IPS-18a (cell line): ENCODE measurements around the gene CDH12.

ENCODE experiments used
- H3K27ac ChIP-seq: one replicate; pipeline ENCODE4 v1.5.1; 2013; ENCODE audit warnings: low read length
- H3K27me3 ChIP-seq: one replicate; pipeline ENCODE4 v1.6.1; 2013; ENCODE audit warnings: mild to moderate bottlenecking, low read length; ENCODE audit not compliant: control insufficient read depth, insufficient read depth
- H3K36me3 ChIP-seq: one replicate; pipeline ENCODE4 v1.6.1; 2013; ENCODE audit warnings: low read depth, low read length; ENCODE audit not compliant: control insufficient read depth
- H3K4me1 ChIP-seq: one replicate; pipeline ENCODE4 v1.6.1; 2013; ENCODE audit warnings: low read depth, low read length; ENCODE audit not compliant: control insufficient read depth
- H3K4me3 ChIP-seq: one replicate; pipeline ENCODE4 v1.5.1; 2013; ENCODE audit warnings: low read length
- H3K9ac ChIP-seq: one replicate; pipeline ENCODE4 v1.6.1; 2013; ENCODE audit warnings: mild to moderate bottlenecking, low read length, moderate library complexity
- H3K9me3 ChIP-seq: one replicate; pipeline ENCODE4 v1.6.1; 2013; ENCODE audit warnings: low read depth, low read length; ENCODE audit not compliant: control insufficient read depth

The CDH12 gene

DNA sequence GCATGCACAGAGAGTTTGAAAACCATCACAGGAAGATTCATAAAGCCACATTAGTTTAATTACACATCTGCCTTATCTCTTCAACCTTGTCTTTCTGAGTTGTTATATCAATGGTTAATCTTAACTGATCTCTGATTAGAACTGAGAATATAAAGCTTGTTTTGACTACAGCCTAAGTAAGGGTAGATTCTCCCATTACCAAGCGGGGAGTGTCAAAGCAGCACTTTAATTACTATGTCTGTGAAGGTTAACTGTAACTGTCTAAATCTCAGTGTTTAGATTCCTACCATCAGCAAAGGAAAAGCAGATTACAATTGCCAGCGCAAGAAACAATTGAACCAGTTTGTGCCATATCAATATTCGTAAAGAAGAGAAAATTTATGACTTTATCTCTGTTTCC lies 348.7 kb downstream of the CDH12 start:
- Histone ChIP-seq H3K36me3 (no peaks in the 10 kb centered on the region), H3K4me3 (no peak overlapping the region), H3K4me1 (no peaks in the 10 kb centered on the region), H3K27ac (no peak overlapping the region), H3K9me3 (no peaks in the 10 kb centered on the region), H3K27me3 (no peaks in the 10 kb centered on the region), H3K9ac (no peak overlapping the region)

GRCh38 chr5:22500556-22500955 lies 352.6 kb downstream of the CDH12 start:
- H3K4me1 ChIP-seq: no peaks in the 10 kb centered on the region
- H3K9ac ChIP-seq: no peak overlapping the region
- no peaks in the 10 kb centered on the region for H3K36me3 ChIP-seq
- no peaks in the 10 kb centered on the region for H3K9me3 ChIP-seq
- H3K4me3 ChIP-seq: no peak overlapping the region
- no peaks in the 10 kb centered on the region for H3K27me3 ChIP-seq
- no peak overlapping the region for H3K27ac ChIP-seq

DNA sequence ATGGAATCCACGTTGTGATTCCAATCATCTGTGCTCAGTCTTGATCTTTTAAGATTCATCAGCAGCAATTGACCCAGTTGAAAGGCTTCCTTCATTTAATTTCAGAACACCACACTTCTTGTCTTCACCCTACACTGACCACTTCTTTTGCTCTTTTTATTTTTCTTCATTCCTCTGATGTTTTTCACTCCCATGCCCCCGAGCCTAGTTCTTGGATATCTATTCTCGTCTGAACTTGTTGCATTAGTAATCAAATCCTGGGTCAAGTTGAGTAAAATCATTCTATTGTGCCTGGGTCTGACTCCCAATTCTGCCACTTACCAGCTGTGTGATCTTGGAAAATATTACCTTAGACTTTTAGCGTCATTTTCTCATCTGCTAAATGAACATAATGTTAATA lies 356.5 kb downstream of the CDH12 start:
- Histone ChIP-seq H3K4me3 (no peak overlapping the region), H3K27ac (no peak overlapping the region), H3K36me3 (no peaks in the 10 kb centered on the region), H3K27me3 (no peaks in the 10 kb centered on the region), H3K9ac (no peak overlapping the region), H3K4me1 (no peaks in the 10 kb centered on the region), H3K9me3 (no peaks in the 10 kb centered on the region)

GRCh38 chr5:22495016-22495720 lies 358.0 kb downstream of the CDH12 start:
- H3K9me3 ChIP-seq: no peaks in the 10 kb centered on the region

GRCh38 chr5:22488427-22488826 lies 364.7 kb downstream of the CDH12 start:
- H3K36me3 ChIP-seq: no peaks in the 10 kb centered on the region
- no peak overlapping the region for H3K27ac ChIP-seq
- no peaks in the 10 kb centered on the region for H3K27me3 ChIP-seq
- no peak overlapping the region for H3K4me3 ChIP-seq
- H3K9ac ChIP-seq: no peak overlapping the region
- H3K4me1 ChIP-seq: peaks cover 5% of the 10 kb centered on the region
- no peaks in the 10 kb centered on the region for H3K9me3 ChIP-seq

More at GRCh38 chr5:22495016-22495720, 358.0 kb downstream of the CDH12 start:
- Histone ChIP-seq H3K27me3 (no peaks in the 10 kb centered on the region), H3K36me3 (no peaks in the 10 kb centered on the region), H3K4me3 (no peak overlapping the region), H3K27ac (no peak overlapping the region), H3K4me1 (no peaks in the 10 kb centered on the region), H3K9ac (no peak overlapping the region)

DNA sequence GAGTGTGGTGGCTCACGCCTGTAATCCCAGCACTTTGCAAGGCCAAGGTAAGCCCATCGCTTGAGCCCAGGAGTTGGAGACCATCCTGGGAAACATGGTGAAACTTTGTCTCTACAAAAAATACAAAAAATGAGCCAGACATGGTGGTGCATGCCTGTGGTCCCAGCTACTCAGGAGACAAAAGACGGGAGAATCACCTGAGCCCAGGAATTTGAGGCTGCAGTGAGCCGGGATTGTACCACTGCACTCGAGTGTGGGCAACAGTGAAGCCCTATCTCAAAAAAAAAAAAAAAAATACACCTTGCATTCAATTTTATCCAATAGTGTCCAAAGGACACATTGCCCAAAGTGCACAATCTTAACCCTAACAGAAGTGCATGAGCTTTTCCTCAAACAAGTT lies 372.8 kb downstream of the CDH12 start:
- H3K4me1 ChIP-seq: no peaks in the 10 kb centered on the region
- H3K27ac ChIP-seq: no peak overlapping the region
- no peak overlapping the region for H3K9ac ChIP-seq
- H3K4me3 ChIP-seq: no peak overlapping the region
- no peaks in the 10 kb centered on the region for H3K36me3 ChIP-seq
- no peaks in the 10 kb centered on the region for H3K27me3 ChIP-seq
- no peaks in the 10 kb centered on the region for H3K9me3 ChIP-seq

GRCh38 chr5:22473886-22474285 lies 379.3 kb downstream of the CDH12 start:
- Histone ChIP-seq H3K4me1 (no peaks in the 10 kb centered on the region), H3K9ac (no peak overlapping the region), H3K27ac (no peak overlapping the region), H3K9me3 (no peaks in the 10 kb centered on the region), H3K27me3 (no peaks in the 10 kb centered on the region), H3K4me3 (no peak overlapping the region), H3K36me3 (no peaks in the 10 kb centered on the region)

- Histone ChIP-seq H3K9ac (no peak overlapping the region), H3K4me1 (no peaks in the 10 kb centered on the region), H3K36me3 (no peaks in the 10 kb centered on the region), H3K9me3 (no peaks in the 10 kb centered on the region), H3K27ac (no peak overlapping the region), H3K4me3 (no peak overlapping the region), H3K27me3 (no peaks in the 10 kb centered on the region)
Measured at GRCh38 chr5:22471154-22471553, 382.0 kb downstream of the CDH12 start.

DNA sequence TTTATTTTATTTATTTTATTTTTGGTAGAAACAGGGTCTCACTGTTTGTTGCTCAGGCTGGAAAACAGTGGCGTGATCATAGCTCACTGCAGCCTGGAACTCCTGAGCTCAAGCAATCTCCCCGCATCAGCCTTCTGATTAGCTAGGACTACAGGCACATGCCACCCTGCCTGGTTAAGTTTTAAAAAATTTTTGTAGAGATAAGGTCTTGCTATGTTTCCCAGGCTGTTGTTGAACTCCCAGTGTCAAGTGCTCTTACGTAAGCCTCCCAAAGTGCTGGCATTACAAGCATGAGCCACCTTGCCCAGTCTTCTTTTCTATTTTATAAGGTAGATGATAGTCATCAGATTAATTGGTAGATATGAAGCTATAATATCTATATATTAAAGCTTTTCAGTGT lies 382.7 kb downstream of the CDH12 start:
- H3K9me3 ChIP-seq: no peaks in the 10 kb centered on the region
- H3K36me3 ChIP-seq: no peaks in the 10 kb centered on the region
- H3K27ac ChIP-seq: no peak overlapping the region
- no peak overlapping the region for H3K9ac ChIP-seq
- H3K4me1 ChIP-seq: no peaks in the 10 kb centered on the region
- no peak overlapping the region for H3K4me3 ChIP-seq
- no peaks in the 10 kb centered on the region for H3K27me3 ChIP-seq

GRCh38 chr5:22465616-22466015 lies 387.5 kb downstream of the CDH12 start:
- Histone ChIP-seq H3K4me1 (no peaks in the 10 kb centered on the region), H3K4me3 (no peak overlapping the region), H3K36me3 (no peaks in the 10 kb centered on the region), H3K9me3 (no peaks in the 10 kb centered on the region), H3K9ac (no peak overlapping the region), H3K27me3 (no peaks in the 10 kb centered on the region), H3K27ac (no peak overlapping the region)

- Histone ChIP-seq H3K9me3 (no peaks in the 10 kb centered on the region), H3K9ac (no peak overlapping the region), H3K27me3 (no peaks in the 10 kb centered on the region), H3K27ac (no peak overlapping the region), H3K4me1 (no peaks in the 10 kb centered on the region), H3K4me3 (no peak overlapping the region), H3K36me3 (no peaks in the 10 kb centered on the region)
Measured at GRCh38 chr5:22465177-22465576, 388.0 kb downstream of the CDH12 start.

DNA sequence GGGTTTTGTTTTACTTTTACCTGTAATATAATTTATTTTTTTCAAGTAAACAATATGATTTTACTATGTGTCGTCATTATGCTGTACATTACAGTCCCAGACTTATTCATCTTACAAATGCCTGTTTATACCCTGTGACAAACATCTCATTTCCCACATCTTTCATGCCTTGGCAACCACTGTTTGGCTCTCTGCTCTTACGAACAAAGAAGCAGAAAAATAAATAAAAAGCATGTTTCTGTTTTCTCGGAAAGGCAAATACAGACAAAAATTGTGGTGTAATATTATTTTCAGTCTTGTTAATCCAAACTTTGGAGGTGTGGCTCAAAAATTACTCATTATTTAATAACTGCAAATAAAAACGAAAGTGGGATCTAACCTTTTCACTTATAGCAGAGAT lies 393.0 kb downstream of the CDH12 start:
- Histone ChIP-seq H3K36me3 (no peaks in the 10 kb centered on the region), H3K9me3 (no peaks in the 10 kb centered on the region), H3K27me3 (no peaks in the 10 kb centered on the region), H3K4me3 (no peak overlapping the region), H3K4me1 (no peaks in the 10 kb centered on the region), H3K27ac (no peak overlapping the region), H3K9ac (no peak overlapping the region)
